Mesothelial cell of epicardium (in vitro differentiated cells): ENCODE results near the gene LRRC58. TPM values are rescaled to one million over a fixed set of nuclear protein-coding genes. Genes with fewer than 3 reads are reported as not detected.
"Not testable (repeated sequence)": the region's sequence is repeated elsewhere in the genome, so short reads cannot be mapped to it uniquely, and the experiment has no call there.

Experiments used
- DNase-seq, 2 experiments: peaks; one replicate each; pipeline ENCODE4 v3.0.0; 2021; ENCODE audit warnings: low spot score in 2 of 2; ENCODE audit not compliant: unreplicated experiment in 2 of 2
- H3K27ac Mint-ChIP-seq: 2 replicates; pipeline ENCODE4 v1.8.0; 2021; ENCODE audit warnings: mixed read lengths
- H3K27me3 Mint-ChIP-seq: 2 replicates; pipeline ENCODE4 v1.8.0; 2021; ENCODE audit warnings: low read depth, mixed read lengths
- H3K36me3 Mint-ChIP-seq: 2 replicates; pipeline ENCODE4 v1.8.0; 2021; ENCODE audit warnings: mixed read lengths
- H3K4me1 Mint-ChIP-seq: 2 replicates; pipeline ENCODE4 v1.8.0; 2021; ENCODE audit warnings: mixed read lengths
- H3K4me3 Mint-ChIP-seq: 2 replicates; pipeline ENCODE4 v1.8.0; 2021; ENCODE audit warnings: mild to moderate bottlenecking, moderate library complexity, mixed read lengths
- H3K9me3 Mint-ChIP-seq: 2 replicates; pipeline ENCODE4 v1.8.0; 2021; ENCODE audit warnings: mixed read lengths
- total RNA-seq: library from RNA; stranded (reverse); gene quantifications from 3 replicates; pipeline ENCODE4 v1.2.1, GENCODE V29; 2021
- TF ChIP-seq, protein P1 (sequence below): fragments of 200-600 bp; sonication (generic); IDR thresholded peaks from one replicate; pipeline ENCODE4 v1.5.0; 2021; ENCODE audit warnings: antibody characterized with exemption; ENCODE audit not compliant: unreplicated experiment

LRRC58 gene
- total RNA-seq, 1 donor from 2014 or later = 18.7 TPM

DNA sequence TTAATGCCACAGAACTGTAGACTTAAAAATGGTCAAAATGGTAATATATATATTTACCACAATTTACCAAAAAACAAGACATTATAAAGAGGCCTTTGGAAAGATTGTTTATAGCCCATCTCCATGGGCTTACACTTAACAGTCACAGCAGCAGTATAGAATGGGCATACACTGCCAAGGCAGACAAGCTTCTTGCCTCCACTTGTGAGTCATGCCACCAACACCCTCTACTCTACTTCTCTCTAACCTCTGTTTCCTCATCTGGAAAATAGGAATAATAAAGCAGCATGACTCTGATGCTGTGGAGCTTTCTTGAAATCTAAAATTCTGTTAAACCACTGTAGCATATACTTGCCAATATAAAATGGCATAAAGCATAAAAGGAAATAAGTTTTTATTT lies 49.8 kb downstream of the LRRC58 start:
- no peak overlapping the region for H3K27ac Mint-ChIP-seq
- H3K4me1 Mint-ChIP-seq = peaks cover 26% of the 10 kb centered on the region
- H3K36me3 Mint-ChIP-seq = peaks cover 4% of the 10 kb centered on the region

DNA sequence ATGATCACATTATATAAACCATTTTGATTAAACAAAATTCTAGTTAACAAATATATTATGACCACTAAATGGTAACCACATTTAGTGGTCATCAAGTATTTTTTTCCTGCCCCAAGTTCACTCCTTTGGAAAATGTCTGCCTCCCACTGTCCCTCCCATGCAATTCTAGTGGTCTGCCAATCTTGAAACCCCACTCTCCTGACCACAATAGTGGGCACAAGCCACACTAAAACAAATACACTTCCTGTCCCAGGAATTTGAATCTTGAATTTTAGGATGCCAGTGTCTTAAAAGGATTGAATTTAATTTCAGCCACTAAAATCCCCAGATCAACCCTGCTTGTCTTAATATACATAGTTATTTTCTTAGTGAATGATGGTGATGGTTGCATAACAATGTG lies 50.2 kb downstream of the LRRC58 start:
- peaks cover 2% of the 10 kb centered on the region for H3K27me3 Mint-ChIP-seq
- TF ChIP-seq, protein P1, sequence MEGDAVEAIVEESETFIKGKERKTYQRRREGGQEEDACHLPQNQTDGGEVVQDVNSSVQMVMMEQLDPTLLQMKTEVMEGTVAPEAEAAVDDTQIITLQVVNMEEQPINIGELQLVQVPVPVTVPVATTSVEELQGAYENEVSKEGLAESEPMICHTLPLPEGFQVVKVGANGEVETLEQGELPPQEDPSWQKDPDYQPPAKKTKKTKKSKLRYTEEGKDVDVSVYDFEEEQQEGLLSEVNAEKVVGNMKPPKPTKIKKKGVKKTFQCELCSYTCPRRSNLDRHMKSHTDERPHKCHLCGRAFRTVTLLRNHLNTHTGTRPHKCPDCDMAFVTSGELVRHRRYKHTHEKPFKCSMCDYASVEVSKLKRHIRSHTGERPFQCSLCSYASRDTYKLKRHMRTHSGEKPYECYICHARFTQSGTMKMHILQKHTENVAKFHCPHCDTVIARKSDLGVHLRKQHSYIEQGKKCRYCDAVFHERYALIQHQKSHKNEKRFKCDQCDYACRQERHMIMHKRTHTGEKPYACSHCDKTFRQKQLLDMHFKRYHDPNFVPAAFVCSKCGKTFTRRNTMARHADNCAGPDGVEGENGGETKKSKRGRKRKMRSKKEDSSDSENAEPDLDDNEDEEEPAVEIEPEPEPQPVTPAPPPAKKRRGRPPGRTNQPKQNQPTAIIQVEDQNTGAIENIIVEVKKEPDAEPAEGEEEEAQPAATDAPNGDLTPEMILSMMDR = no peak
- no peak overlapping the region for H3K27ac Mint-ChIP-seq
- H3K9me3 Mint-ChIP-seq = peaks cover 21% of the 10 kb centered on the region
- no peak for DNase-seq
- no peak overlapping the region for H3K4me3 Mint-ChIP-seq
- peaks cover 8% of the 10 kb centered on the region for H3K36me3 Mint-ChIP-seq
- peaks cover 24% of the 10 kb centered on the region for H3K4me1 Mint-ChIP-seq

More for the DNA sequence above, 49.8 kb downstream of the LRRC58 start:
- Mint-ChIP-seq H3K27me3 (peaks cover 2% of the 10 kb centered on the region), H3K4me3 (no peak overlapping the region), H3K9me3 (peaks cover 17% of the 10 kb centered on the region)
- TF ChIP-seq, protein P1 = no peak
- no peak for DNase-seq

DNA sequence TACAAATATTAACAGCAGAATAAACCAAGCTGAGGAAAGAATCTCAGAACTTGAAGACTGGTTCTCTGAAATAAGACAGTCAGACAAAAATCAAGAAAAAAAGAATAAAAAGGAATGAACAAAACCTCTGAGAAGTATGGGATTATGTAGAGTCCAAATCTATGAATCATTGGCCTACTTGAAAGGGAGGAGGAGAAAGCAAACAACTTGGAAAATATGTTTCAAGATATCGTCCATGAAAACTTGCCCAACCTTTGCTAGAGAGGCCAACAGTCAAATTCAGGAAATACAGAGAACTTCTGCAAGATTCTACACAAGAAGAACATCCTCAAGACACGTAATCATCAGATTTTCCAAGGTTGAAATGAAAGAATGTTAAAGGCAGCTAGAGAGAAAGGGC lies 57.6 kb downstream of the LRRC58 start:
- not testable (repeated sequence) for H3K27me3 Mint-ChIP-seq, H3K4me3 Mint-ChIP-seq, DNase-seq, H3K27ac Mint-ChIP-seq, H3K4me1 Mint-ChIP-seq
- Mint-ChIP-seq H3K36me3 (peaks cover 18% of the 10 kb centered on the region), H3K9me3 (peaks cover 54% of the 10 kb centered on the region)

DNA sequence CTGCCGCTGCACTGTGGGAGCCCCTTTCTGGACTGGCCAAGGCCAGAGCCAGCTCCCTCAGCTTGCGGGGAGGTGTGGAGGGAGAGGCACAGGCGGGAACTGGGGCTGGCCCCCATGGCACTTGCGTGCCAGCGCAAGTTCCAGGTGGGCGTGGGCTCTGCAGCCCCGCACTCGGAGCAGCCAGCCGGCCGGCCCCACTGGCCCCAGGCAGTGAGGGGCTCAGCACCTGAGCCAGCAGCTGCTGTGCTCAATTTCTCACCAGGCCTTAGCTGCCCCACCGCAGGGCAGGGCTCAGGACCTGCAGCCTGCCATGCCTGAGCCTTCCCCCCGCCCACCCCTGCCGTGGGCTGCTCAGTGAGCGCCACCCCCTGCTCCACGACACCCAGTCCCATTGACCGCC lies 59.5 kb downstream of the LRRC58 start:
- no peak for DNase-seq
- Mint-ChIP-seq H3K27me3 (no peaks in the 10 kb centered on the region), H3K9me3 (peaks cover 43% of the 10 kb centered on the region), H3K4me1 (peaks cover 13% of the 10 kb centered on the region), H3K36me3 (peaks cover 16% of the 10 kb centered on the region), H3K27ac (no peak overlapping the region), H3K4me3 (no peak overlapping the region)
- TF ChIP-seq, protein P1 = no peak

DNA sequence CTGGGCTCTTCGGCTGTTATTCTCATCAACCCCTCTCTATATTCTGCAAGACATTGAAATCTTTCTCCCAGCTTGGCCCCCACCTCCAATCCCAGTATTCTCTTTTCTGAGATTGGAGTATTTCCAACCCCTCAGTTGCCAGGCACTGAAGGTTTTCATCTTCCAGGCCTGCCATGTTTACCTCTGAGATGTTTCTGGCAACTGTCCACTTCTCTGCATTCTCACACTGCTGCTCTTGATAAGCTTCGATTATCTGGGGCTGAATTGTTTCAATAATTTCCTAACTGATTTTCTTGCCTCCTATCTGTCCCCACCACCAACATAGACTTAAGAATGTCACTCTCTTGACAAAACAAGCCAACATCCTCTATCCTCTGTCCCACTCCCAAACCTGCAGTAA lies 62.7 kb downstream of the LRRC58 start:
- no peak for DNase-seq
- peaks cover 4% of the 10 kb centered on the region for H3K27me3 Mint-ChIP-seq
- TF ChIP-seq, protein P1 = no peak
- peaks cover 16% of the 10 kb centered on the region for H3K9me3 Mint-ChIP-seq
- H3K4me3 Mint-ChIP-seq = no peak overlapping the region
- H3K4me1 Mint-ChIP-seq = peaks cover 20% of the 10 kb centered on the region
- no peak overlapping the region for H3K27ac Mint-ChIP-seq
- H3K36me3 Mint-ChIP-seq = peaks cover 5% of the 10 kb centered on the region

DNA sequence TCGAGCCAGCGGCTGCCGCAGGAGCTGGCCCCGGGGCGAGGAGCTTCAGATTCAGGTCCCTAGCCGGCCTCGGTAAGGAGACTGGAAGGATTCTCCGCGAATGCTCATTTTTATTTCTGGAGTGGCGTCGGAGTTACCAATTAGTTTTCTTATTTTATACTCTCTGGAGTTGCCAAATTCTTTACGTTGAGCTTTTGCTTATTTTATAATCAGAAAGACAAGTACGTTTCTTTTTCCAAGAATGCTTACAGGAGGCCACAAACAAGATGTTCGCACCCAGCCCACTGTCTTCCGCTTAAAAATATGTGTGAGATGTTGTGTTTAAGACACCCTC lies 63.7 kb downstream of the LRRC58 start:
- no peak for DNase-seq
- Mint-ChIP-seq H3K27ac (peak overlapping the region; percentile 89), H3K4me3 (peak overlapping the region; percentile 54), H3K36me3 (peaks cover 4% of the 10 kb centered on the region), H3K9me3 (peaks cover 10% of the 10 kb centered on the region), H3K4me1 (peaks cover 20% of the 10 kb centered on the region), H3K27me3 (peaks cover 4% of the 10 kb centered on the region)
- TF ChIP-seq, protein P1 = no peak
